Neural crest cell (in vitro differentiated cells): ENCODE measurements around the gene GLCCI1. TPM values are rescaled to one million over a fixed set of nuclear protein-coding genes. Genes with fewer than 3 reads are reported as not detected.

Experiments
- DNase-seq: peaks from one replicate; pipeline ENCODE4 v3.0.0; 2021; ENCODE audit warnings: low read depth, mixed read lengths, low spot score
- H3K27ac Mint-ChIP-seq: one replicate; pipeline ENCODE4 v1.8.0; 2021; ENCODE audit warnings: mild to moderate bottlenecking, mixed read lengths; ENCODE audit not compliant: unreplicated experiment
- H3K27me3 Mint-ChIP-seq: 2 replicates; pipeline ENCODE4 v1.8.0; 2021; ENCODE audit warnings: low read depth, mild to moderate bottlenecking, mixed read lengths
- H3K36me3 Mint-ChIP-seq: 2 replicates; pipeline ENCODE4 v1.8.0; 2021; ENCODE audit warnings: low read depth, mild to moderate bottlenecking, mixed read lengths
- H3K4me1 Mint-ChIP-seq: 2 replicates; pipeline ENCODE4 v1.8.0; 2021; ENCODE audit warnings: mixed read lengths
- H3K4me3 Mint-ChIP-seq: one replicate; pipeline ENCODE4 v1.8.0; 2021; ENCODE audit warnings: mild to moderate bottlenecking, mixed read lengths
- H3K9me3 Mint-ChIP-seq: 2 replicates; pipeline ENCODE4 v1.8.0; 2021; ENCODE audit warnings: mixed read lengths
- total RNA-seq: library from RNA; stranded (reverse); gene quantifications from 2 replicates; pipeline ENCODE4 v1.2.1, GENCODE V29; 2021
- TF ChIP-seq, protein P1 (sequence below): fragments of 200-600 bp; sonication (generic); conservative IDR thresholded peaks from 2 replicates; pipeline ENCODE4 v1.5.0; 2021; ENCODE audit warnings: antibody characterized with exemption, mild to moderate bottlenecking

GLCCI1 gene
- total RNA-seq, 1 donor from 2014 or later = 29.2 TPM

DNA sequence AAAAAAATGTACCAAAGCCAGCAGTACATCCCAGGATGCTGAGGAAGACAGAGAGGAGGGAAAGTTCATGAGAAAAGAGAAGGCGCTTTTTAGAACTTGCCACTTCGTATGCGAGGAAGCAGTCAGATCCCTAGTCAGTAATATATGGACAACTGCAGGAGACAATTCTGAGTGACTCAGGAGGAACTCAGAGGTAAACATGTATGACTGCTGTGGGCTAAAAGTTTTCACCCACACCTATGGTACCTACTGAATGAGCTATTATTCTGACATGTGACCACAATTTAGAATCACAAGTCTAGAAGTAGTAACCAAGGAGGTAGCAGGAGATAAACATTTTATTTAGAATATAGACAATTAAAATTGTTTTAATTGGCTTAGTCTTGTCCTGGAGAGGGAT lies 166.8 kb downstream of the GLCCI1 start:
- no peak for DNase-seq
- Mint-ChIP-seq H3K4me1 (no peaks in the 10 kb centered on the region), H3K27ac (no peak overlapping the region), H3K36me3 (no peaks in the 10 kb centered on the region), H3K27me3 (no peaks in the 10 kb centered on the region), H3K9me3 (no peaks in the 10 kb centered on the region), H3K4me3 (no peak overlapping the region)
- TF ChIP-seq, protein P1, sequence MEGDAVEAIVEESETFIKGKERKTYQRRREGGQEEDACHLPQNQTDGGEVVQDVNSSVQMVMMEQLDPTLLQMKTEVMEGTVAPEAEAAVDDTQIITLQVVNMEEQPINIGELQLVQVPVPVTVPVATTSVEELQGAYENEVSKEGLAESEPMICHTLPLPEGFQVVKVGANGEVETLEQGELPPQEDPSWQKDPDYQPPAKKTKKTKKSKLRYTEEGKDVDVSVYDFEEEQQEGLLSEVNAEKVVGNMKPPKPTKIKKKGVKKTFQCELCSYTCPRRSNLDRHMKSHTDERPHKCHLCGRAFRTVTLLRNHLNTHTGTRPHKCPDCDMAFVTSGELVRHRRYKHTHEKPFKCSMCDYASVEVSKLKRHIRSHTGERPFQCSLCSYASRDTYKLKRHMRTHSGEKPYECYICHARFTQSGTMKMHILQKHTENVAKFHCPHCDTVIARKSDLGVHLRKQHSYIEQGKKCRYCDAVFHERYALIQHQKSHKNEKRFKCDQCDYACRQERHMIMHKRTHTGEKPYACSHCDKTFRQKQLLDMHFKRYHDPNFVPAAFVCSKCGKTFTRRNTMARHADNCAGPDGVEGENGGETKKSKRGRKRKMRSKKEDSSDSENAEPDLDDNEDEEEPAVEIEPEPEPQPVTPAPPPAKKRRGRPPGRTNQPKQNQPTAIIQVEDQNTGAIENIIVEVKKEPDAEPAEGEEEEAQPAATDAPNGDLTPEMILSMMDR = no peak

DNA sequence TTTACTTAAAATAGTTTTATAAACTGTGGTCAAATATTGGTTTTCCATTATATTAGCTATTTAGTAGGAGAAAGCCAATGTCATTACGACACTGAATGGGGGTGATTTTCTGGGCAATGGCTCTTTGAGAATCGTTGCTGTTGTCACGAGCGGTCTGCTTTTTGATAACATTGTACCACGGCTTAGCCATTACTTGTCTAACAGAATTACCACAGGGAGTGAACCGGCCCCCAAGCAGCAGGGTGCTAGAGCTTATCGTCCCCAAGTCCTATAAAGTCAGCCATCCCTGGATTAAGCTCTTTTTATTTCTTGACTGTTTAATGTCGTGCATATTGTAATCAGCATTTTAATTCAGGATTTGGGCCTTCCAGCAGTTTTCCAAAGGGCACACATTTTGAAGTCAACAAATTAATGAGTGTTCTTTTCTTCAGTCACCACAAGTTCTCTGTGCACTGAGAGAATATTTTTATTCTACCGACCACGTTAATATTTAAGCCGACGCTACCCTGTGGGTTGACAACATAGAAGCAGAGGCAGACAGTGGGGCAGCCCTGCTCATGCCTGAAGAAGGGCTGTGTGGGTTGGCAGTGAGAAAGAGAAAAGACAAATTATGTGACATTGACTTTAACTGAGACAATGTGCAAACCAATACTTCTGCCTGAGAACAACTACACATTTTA lies 167.6 kb downstream of the GLCCI1 start:
- TF ChIP-seq, protein P1 = no peak
- Mint-ChIP-seq H3K4me1 (no peaks in the 10 kb centered on the region), H3K4me3 (no peak overlapping the region), H3K27me3 (no peaks in the 10 kb centered on the region), H3K9me3 (no peaks in the 10 kb centered on the region), H3K27ac (no peak overlapping the region), H3K36me3 (no peaks in the 10 kb centered on the region)
- no peak for DNase-seq
